HCT116 (cell line): ENCODE measurements around the gene TRIM63. TPM values are rescaled to one million over a fixed set of nuclear protein-coding genes. Genes with fewer than 3 reads are reported as not detected.

Experiments
- ATAC-seq: fragments of 200-7000 bp; cut with Tn5 transposase; 2 replicates; pipeline ENCODE4 v1.9.1; 2020; ENCODE audit warnings: mild to moderate bottlenecking, moderate library complexity
- BruUV-seq: library from RNA; stranded (reverse); fragments of 400-500 nt; replicated peaks from 2 replicates; lab custom pipeline; 2021; lab: Mats Ljungman, UMichigan
- CTCF ChIA-PET: fragments of 300-600 bp; sonication (Branson Sonifier 250); formaldehyde crosslinking; loops from one replicate; lab custom pipeline; 2021; ENCODE audit warnings: antibody characterized with exemption; lab: Charles Lee
- POLR2A ChIA-PET: fragments of 300-600, 350-600 bp; sonication (Branson Sonifier 250); formaldehyde crosslinking; loops from one replicate; lab custom pipeline; 2021; ENCODE audit warnings: antibody characterized with exemption; lab: Charles Lee
- RAD21 ChIA-PET, 2 experiments: fragments of 300-600 bp; sonication (Branson Sonifier 250); formaldehyde crosslinking; loops; one replicate each; lab custom pipeline; 2023; ENCODE audit warnings: low total read pairs in 2 of 2; ENCODE audit not compliant: uncharacterized antibody in 2 of 2, unreplicated experiment in 2 of 2, low non-redundant PET in 1 of 2; lab: Charles Lee
- DNase-seq: peaks from one replicate; pipeline ENCODE4 v3.0.0-alpha.2; 2010; ENCODE audit warnings: low read depth, low spot score
- H2AFZ ChIP-seq: fragments of 200-600 bp; shearing (Covaris generic), sonication (generic); 2 replicates; pipeline ENCODE4 v1.6.1; 2017; ENCODE audit warnings: low read depth, mixed run types, mixed read lengths, antibody characterized with exemption, low read length; ENCODE audit not compliant: poor library complexity, severe bottlenecking
- H3K27ac ChIP-seq: 2 replicates; pipeline ENCODE4 v1.5.1; 2012; ENCODE audit warnings: low read depth, low read length
- H3K27me3 ChIP-seq: fragments of 200-600 bp; sonication (generic); 2 replicates; pipeline ENCODE4 v1.6.1; 2016; ENCODE audit warnings: mixed run types, low read length, mixed read lengths; ENCODE audit not compliant: insufficient read depth
- H3K36me3 ChIP-seq, 2 experiments: fragments of 200-500 bp in 1 of 2; fragments of 200-600 bp in 1 of 2; sonication (Bioruptor generic) in 1 of 2; sonication (generic) in 1 of 2; 2 replicates each; pipeline versions ENCODE4 v1.5.1 to v1.6.1; 2014 to 2016; ENCODE audit warnings: low read length in 2 of 2, inconsistent platforms in 1 of 2, mixed read lengths in 1 of 2, mixed run types in 1 of 2; ENCODE audit not compliant: insufficient read depth in 2 of 2, control insufficient read depth in 1 of 2
- H3K4me1 ChIP-seq, 2 experiments: fragments of 200-600 bp in 1 of 2; sonication (generic) in 1 of 2; 2 replicates each; pipeline versions ENCODE4 v1.5.1 to v1.6.1; 2012 to 2017; ENCODE audit warnings: low read length in 2 of 2, inconsistent platforms in 1 of 2, mild to moderate bottlenecking in 1 of 2, mixed read lengths in 1 of 2, mixed run types in 1 of 2, moderate library complexity in 1 of 2; ENCODE audit not compliant: insufficient read depth in 2 of 2, control insufficient read depth in 1 of 2
- H3K4me2 ChIP-seq: fragments of 200-600 bp; sonication (generic); 2 replicates; pipeline ENCODE4 v1.6.1; 2017; ENCODE audit warnings: mixed run types, low read length, mixed read lengths
- H3K4me3 ChIP-seq, 2 experiments: fragments of 200-600 bp in 1 of 2; sonication (generic) in 1 of 2; replicated peaks in 1 of 2; 2 replicates each; pipeline ENCODE4 v1.5.1; 2011 to 2016; ENCODE audit warnings: low read length in 2 of 2, control low read depth in 1 of 2, low read depth in 1 of 2, mild to moderate bottlenecking in 1 of 2, mixed read lengths in 1 of 2, mixed run types in 1 of 2
- H3K79me2 ChIP-seq: fragments of 200-600 bp; sonication (generic); 2 replicates; pipeline ENCODE4 v1.6.1; 2017; ENCODE audit warnings: mild to moderate bottlenecking, mixed run types, low read length, moderate library complexity, mixed read lengths; ENCODE audit not compliant: insufficient read depth
- H3K9ac ChIP-seq: fragments of 200-600 bp; sonication (generic); 2 replicates; pipeline ENCODE4 v1.6.1; 2016; ENCODE audit warnings: low read length, mixed read lengths
- H3K9me2 ChIP-seq: fragments of 200-600 bp; sonication (generic), shearing (Covaris generic); 2 replicates; pipeline ENCODE4 v1.6.1; 2017; ENCODE audit warnings: mixed run types, mild to moderate bottlenecking, moderate library complexity; ENCODE audit not compliant: insufficient read depth
- H3K9me3 ChIP-seq, 2 experiments: fragments of 200-500 bp in 1 of 2; fragments of 200-600 bp in 1 of 2; sonication (Bioruptor generic) in 1 of 2; sonication (generic) in 1 of 2; 2 replicates each; pipeline ENCODE4 v1.6.1; 2014 to 2017; ENCODE audit warnings: low read length in 2 of 2, mixed read lengths in 2 of 2, inconsistent platforms in 1 of 2, low read depth in 1 of 2, mild to moderate bottlenecking in 1 of 2, mixed run types in 1 of 2, moderate library complexity in 1 of 2; ENCODE audit not compliant: control insufficient read depth in 1 of 2, insufficient read depth in 1 of 2
- H4K20me1 ChIP-seq: fragments of 200-600 bp; sonication (generic), shearing (Covaris generic); 2 replicates; pipeline ENCODE4 v1.6.1; 2017; ENCODE audit warnings: mixed run types, mild to moderate bottlenecking, moderate library complexity; ENCODE audit not compliant: insufficient read depth
- ATF3 ChIP-seq: IDR thresholded peaks from 2 replicates; pipeline ENCODE4 v1.6.1; 2012
- CBX3 ChIP-seq: IDR thresholded peaks from 2 replicates; pipeline ENCODE4 v1.6.1; 2012; ENCODE audit warnings: low read depth
- CTCF ChIP-seq, 3 experiments: fragments of 200-600 bp in 1 of 3; sonication (generic) in 1 of 3; IDR thresholded peaks in 2 of 3; conservative IDR thresholded peaks in 1 of 3; 2 replicates each; pipeline ENCODE4 v1.5.1; 2012 to 2017; ENCODE audit warnings: low read depth in 2 of 3, low read length in 2 of 3, antibody characterized with exemption in 1 of 3, borderline replicate concordance in 1 of 3, control low read depth in 1 of 3, mild to moderate bottlenecking in 1 of 3, mixed read lengths in 1 of 3, mixed run types in 1 of 3, moderate library complexity in 1 of 3; ENCODE audit not compliant: insufficient read depth in 1 of 3
- EGR1 ChIP-seq: IDR thresholded peaks from 2 replicates; pipeline ENCODE4 v1.6.1; 2012; ENCODE audit warnings: low read depth
- ELF1 ChIP-seq: IDR thresholded peaks from 2 replicates; pipeline ENCODE4 v1.6.1; 2012; ENCODE audit warnings: low read depth, borderline replicate concordance
- EZH2 ChIP-seq: fragments of 200-600 bp; sonication (generic); IDR thresholded peaks from 2 replicates; pipeline ENCODE4 v1.6.1; 2017; ENCODE audit warnings: antibody characterized with exemption, mixed run types
- FOSL1 ChIP-seq: IDR thresholded peaks from 2 replicates; pipeline ENCODE4 v1.6.1; 2012; ENCODE audit warnings: low read depth
- JUND ChIP-seq: IDR thresholded peaks from 2 replicates; pipeline ENCODE4 v1.6.1; 2012
- MAX ChIP-seq: IDR thresholded peaks from 2 replicates; pipeline ENCODE4 v1.6.1; 2012
- POLR2AphosphoS5 ChIP-seq: IDR thresholded peaks from 2 replicates; pipeline ENCODE4 v1.6.1; 2011; ENCODE audit warnings: mild to moderate bottlenecking, low read depth, low read length, moderate library complexity
- RAD21 ChIP-seq: IDR thresholded peaks from 2 replicates; pipeline ENCODE4 v1.6.1; 2012; ENCODE audit warnings: low read depth, mild to moderate bottlenecking
- REST ChIP-seq: IDR thresholded peaks from 2 replicates; pipeline ENCODE4 v1.6.1; 2012; ENCODE audit warnings: low read depth
- SIN3A ChIP-seq: IDR thresholded peaks from 2 replicates; pipeline ENCODE4 v1.6.1; 2012; ENCODE audit warnings: low read depth
- SP1 ChIP-seq: IDR thresholded peaks from 2 replicates; pipeline ENCODE4 v1.6.1; 2012; ENCODE audit warnings: low read depth
- SRF ChIP-seq: IDR thresholded peaks from 2 replicates; pipeline ENCODE4 v1.6.1; 2012; ENCODE audit warnings: low read depth
- TCF7L2 ChIP-seq: IDR thresholded peaks from 2 replicates; pipeline ENCODE4 v1.7.0; 2011; ENCODE audit warnings: borderline replicate concordance, inconsistent platforms; ENCODE audit not compliant: insufficient read depth, insufficient read length; ENCODE audit errors: extremely low read depth
- YY1 ChIP-seq: IDR thresholded peaks from 2 replicates; pipeline ENCODE4 v1.6.1; 2011; ENCODE audit warnings: low read length, low read depth, moderate library complexity, mild to moderate bottlenecking; ENCODE audit not compliant: insufficient replicate concordance; ENCODE audit errors: extremely low read depth
- ZFX ChIP-seq: fragments of 450-650 bp; IDR thresholded peaks from 2 replicates; pipeline ENCODE4 v1.6.1; 2017
- intact Hi-C: fragments of 100-400 bp; cut with micrococcal nuclease; formaldehyde crosslinking; loops from 2 replicates; pipeline ENCODE4 v1.10.0; 2022
- total RNA-seq: library from RNA; stranded (reverse); gene quantifications from one replicate; pipeline ENCODE4 v1.2.1, GENCODE V29; 2021; ENCODE audit not compliant: unreplicated experiment

TRIM63 gene
- total RNA-seq, 1 experiment from 2014 or later, result not detected

- TF ChIP-seq MAX (no peak), CBX3 (no peak), CTCF (IDR thresholded peaks at IDR 0.05 in 2 of 3, conservative IDR thresholded peaks at IDR 0.05 in 1 of 3; ENCODE audit: borderline replicate concordance in 1 of 3, insufficient read depth in 1 of 3, low read depth in 2 of 3, low read length in 2 of 3) (no peak), JUND (no peak)
These were observed 46.3 kb downstream of the TRIM63 start (continued) for GRCh38 chr1:26020941-26021646.

GRCh38 chr1:26020330-26020768 is 47.1 kb downstream of the TRIM63 start:
- H2AFZ ChIP-seq, result no peak overlapping the region
- H3K4me3 ChIP-seq, result no peak overlapping the region
- H3K36me3 ChIP-seq, result no peaks in the 10 kb centered on the region
- ChIA-PET CTCF (no interaction called here), RAD21 (no interaction called here), POLR2A (no interaction called here)
- no peaks in the 10 kb centered on the region for H3K79me2 ChIP-seq
- no peak for ATAC-seq
- H3K4me1 ChIP-seq, result 0 out of 4 replicates have a peak, but pooled peaks cover 0 to 5% of the 10 kb centered on the region in 2 experiments
- H3K27ac ChIP-seq, result no peak overlapping the region
- no peaks in the 10 kb centered on the region for H3K27me3 ChIP-seq
- H3K9ac ChIP-seq, result no peak overlapping the region
- no TSS peak for BruUV-seq
- no peaks in the 10 kb centered on the region for H4K20me1 ChIP-seq
- intact Hi-C loops, result no loop called here
- no peak overlapping the region for H3K4me2 ChIP-seq
- no peak for DNase-seq
- H3K9me2 ChIP-seq, result no peaks in the 10 kb centered on the region
- no peaks in the 10 kb centered on the region for H3K9me3 ChIP-seq
- TF ChIP-seq FOSL1 (no peak), YY1 (no peak), ATF3 (no peak), POLR2AphosphoS5 (no peak), SP1 (no peak), ZFX (no peak), JUND (no peak), SIN3A (no peak), RAD21 (no peak), REST (no peak), EZH2 (no peak), MAX (no peak), EGR1 (no peak), SRF (no peak), TCF7L2 (no peak), ELF1 (no peak)
